NCI-H1436 (cell line): ENCODE results near the gene GABBR2.
"Not testable (repeated sequence)": the region's sequence is repeated elsewhere in the genome, so short reads cannot be mapped to it uniquely, and the experiment has no call there.

Experiments used
- DNase-seq: peaks from one replicate; lab custom pipeline; 2025; lab: John Stamatoyannopoulos, UW

GABBR2 gene

DNA sequence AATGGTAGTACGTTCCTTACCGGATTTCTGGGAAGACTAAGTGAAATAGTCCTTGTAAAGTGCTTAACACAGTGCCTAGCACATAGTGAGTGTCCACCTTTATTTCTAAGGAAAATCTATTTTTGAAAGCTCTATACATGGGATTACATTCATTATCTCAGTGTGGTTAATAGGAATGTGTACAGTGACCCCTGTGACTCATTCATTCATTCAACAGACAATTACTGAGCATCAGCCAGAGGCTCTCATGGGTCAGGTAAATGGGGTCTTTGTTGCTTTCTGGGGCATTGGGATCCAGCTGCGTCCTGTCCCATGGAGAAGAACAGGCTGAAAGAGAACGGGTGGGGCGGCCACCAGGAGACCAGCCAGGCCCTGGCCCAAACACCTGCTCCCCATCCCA, 227.1 kb downstream of the GABBR2 start:
- DNase-seq = no peak

- DNase-seq = no peak
These were observed 228.5 kb downstream of the GABBR2 start for GRCh38 chr9:98479967-98480847.

DNA sequence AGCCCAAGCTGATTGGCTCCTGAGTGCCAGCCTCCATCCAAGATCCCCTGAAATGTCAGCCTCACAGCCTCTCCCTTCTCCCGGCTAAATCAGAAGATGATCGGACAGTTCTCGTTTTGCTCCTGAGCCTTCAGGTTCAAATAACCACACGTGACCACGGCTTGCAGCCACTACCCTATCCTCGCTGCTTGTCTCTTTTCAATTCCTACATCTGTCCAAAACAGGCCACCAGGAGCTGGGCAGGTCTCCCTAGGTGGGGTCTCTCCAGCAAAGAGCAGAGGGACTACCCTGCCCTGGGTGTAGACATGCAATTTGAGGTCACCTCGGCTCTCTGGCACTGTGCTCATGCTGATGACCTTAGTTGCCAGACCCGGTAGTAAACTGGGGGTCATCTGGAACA, 229.3 kb downstream of the GABBR2 start:
- DNase-seq = no peak

- no peak for DNase-seq
These were observed 230.9 kb downstream of the GABBR2 start for GRCh38 chr9:98477884-98478283.

DNA sequence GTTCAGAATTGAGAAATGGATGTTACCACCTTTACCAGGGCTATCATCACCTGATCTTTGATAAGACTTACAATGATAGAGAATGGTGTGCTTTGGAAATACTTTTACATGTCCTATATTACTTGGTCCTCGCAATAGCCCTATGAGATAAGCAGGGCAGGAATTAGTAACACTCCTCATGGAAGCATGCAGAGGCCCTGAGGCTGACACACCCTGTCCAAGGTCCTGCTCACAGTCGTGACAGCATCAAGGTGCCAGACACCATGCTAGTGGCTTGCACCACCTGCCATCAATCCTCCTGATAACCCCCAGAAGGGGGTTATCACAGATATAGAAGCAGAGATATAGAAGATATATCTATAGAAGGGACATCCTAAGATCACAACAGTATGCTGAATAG, 236.5 kb downstream of the GABBR2 start:
- no peak for DNase-seq

DNA sequence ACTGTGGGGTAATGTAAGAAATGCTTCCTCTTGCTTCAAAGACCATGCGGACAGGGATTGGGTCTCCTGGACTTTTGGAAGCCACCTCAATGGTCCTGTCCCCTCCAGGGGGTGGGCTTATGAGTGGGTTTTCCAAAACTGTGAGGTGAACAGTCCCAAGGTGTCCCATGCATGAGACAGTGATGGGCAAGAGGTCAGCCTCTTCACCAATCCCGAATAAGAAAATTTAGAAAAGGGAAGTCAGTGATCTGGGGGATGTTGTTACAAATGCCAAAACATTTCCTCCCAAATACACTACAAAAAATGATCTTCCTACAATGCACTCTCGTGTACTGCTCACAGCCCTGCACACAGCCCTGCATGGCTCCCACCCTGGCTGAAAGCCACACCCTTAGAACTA, 237.6 kb downstream of the GABBR2 start:
- no peak for DNase-seq

GRCh38 chr9:98468567-98469239, 240.0 kb downstream of the GABBR2 start:
- DNase-seq = no peak

DNA sequence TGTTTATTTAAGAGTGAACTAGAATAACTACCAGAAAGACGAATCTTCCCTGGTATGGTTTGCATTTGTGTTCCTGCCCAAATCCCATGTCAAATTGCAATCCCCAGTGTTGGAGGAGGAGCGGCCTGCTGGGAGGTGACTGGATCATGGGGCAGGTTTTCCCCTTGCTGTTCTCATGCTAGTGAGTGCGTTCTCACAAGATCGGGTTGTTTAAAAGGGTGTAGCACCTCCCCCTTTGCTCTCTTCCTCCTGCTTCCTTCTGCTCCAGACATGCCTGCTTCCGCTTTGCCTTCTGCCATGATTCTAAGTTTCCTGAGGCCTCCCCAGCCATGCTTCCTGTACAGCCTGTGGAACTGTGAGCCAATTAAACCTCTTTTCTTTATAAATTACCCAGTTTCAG, 242.9 kb downstream of the GABBR2 start:
- DNase-seq = no peak

DNA sequence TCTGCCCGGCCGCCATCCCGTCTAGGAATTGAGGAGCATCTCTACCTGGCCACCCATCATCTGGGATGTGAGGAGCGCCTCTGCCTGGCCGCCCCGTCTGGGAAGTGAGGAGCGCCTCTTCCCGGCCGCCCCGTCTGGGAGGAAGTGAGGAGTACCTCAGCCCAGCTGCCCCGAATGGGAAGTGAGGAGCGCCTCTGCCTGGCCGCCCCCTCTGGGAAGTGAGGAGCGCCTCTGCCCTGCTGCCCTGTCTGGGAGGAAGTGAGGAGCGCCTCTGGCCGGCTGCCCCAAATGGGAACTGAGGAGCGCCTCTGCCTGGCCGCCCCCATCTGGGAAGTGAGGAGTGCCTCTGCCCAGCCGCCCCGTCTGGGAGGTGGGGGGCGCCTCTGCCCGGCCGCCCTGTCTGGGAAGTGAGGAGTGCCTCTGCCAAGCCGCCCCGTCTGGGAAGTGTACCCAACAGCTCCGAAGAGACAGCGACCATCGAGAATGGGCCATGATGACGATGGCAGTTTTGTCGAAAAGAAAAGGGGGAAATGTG, 244.5 kb downstream of the GABBR2 start:
- DNase-seq = not testable (repeated sequence)

GRCh38 chr9:98462310-98462709, 246.4 kb downstream of the GABBR2 start:
- DNase-seq = no peak

DNA sequence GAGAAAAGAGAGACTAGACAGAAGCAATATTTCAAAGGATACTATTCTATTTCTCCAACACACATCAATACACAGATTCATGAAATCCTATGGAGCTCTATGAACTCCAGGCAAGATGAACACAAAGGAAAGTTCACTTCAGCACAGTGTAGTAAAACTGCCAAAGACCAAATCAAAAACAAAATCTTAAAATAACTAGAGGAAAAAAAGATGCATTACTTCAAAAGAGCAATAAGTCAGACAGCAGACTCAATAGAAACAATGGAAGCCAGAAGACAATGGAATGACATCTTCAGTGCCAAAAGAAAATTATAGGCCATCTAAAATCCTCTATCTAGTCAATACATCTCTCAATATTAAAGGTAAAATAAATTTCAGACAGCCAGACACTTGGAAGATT, 248.0 kb downstream of the GABBR2 start:
- DNase-seq = no peak

GRCh38 chr9:98457726-98458370, 250.9 kb downstream of the GABBR2 start:
- DNase-seq = no peak

DNA sequence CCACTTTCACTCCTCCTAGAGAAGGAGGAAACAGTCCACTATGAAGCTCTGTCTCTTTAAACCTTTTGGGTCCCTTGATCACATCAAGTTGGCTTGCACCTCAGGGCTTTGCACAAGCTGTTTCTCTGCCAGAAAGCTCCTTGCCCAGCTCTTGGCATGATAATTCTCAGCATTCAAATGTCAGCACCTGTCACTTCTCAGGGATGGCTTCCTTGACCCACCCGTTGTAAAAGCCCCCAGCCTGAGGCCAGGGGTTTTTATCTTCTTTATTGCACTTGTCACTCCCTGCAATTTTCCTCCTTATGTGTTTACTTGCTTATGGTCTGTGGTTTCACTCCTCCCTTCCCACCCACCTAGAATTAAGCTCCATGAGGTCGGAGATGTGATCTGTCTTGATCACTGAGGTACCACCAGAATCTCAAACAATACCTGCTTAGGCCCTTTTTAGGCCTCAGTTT, 252.6 kb downstream of the GABBR2 start:
- no peak for DNase-seq

- DNase-seq = peak; percentile 3
These were observed 253.2 kb downstream of the GABBR2 start for GRCh38 chr9:98455256-98456155.

- no peak for DNase-seq
These were observed 255.0 kb downstream of the GABBR2 start for GRCh38 chr9:98453589-98454311.

GRCh38 chr9:98451576-98451975, 257.2 kb downstream of the GABBR2 start:
- DNase-seq = no peak

- no peak for DNase-seq
These were observed 258.2 kb downstream of the GABBR2 start for GRCh38 chr9:98450496-98450895.

GRCh38 chr9:98449871-98450270, 258.9 kb downstream of the GABBR2 start:
- DNase-seq = no peak

- DNase-seq = peak; percentile 85
These were observed 263.2 kb downstream of the GABBR2 start for GRCh38 chr9:98445576-98445975.

- DNase-seq = no peak
These were observed 264.1 kb downstream of the GABBR2 start for GRCh38 chr9:98444601-98445000.

- no peak for DNase-seq
These were observed 266.2 kb downstream of the GABBR2 start for GRCh38 chr9:98442541-98442940.
